Measurements from ENCODE around the gene ZNF529. TPM values are rescaled to one million over a fixed set of nuclear protein-coding genes. Genes with fewer than 3 reads are reported as not detected.

Gene ZNF529
- total and polyA plus RNA-seq, 2 of the 13 experiments (the other 11 are each of a cell fraction or from before 2014, with no cell fraction given) = 9.3 to 10.6 TPM

DNA sequence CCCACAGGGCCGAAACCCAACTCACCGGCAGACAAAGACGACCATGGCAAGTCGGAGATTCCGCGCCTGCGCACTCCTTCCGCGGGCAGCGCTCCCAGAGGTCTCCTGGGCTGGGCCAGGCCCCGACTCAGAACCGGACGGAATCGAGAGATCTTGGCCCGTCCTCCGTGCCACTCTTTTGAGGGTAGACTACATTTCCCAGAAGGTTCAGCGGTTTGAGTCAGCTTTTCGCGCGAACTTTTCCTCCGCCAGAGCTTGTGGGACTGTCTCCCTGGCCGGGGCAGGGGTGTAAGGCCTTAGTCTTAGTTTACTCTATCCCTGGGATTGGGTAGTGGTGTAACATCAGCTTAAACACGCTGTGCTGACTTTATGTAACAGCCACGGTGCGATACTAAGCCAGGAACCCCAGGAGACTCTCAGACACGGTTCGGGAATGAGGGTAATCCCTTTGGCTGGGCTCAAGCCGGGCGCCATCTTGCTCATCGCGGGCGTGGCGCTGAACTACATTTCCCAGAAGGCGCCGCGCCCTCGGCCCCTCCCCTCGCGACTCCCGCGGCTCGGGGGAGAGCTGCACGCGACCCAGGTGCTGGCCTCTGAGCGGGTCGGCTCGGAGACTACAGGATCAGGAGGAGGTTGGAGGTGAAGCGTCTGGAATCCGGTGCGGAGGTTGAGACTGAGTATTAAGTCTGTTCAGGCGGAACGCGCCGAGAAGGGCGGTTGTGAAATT lies 44.7 kb downstream of the ZNF529 start, which contains the start of gene ZNF260 (continued):
- TF ChIP-seq, protein P1, sequence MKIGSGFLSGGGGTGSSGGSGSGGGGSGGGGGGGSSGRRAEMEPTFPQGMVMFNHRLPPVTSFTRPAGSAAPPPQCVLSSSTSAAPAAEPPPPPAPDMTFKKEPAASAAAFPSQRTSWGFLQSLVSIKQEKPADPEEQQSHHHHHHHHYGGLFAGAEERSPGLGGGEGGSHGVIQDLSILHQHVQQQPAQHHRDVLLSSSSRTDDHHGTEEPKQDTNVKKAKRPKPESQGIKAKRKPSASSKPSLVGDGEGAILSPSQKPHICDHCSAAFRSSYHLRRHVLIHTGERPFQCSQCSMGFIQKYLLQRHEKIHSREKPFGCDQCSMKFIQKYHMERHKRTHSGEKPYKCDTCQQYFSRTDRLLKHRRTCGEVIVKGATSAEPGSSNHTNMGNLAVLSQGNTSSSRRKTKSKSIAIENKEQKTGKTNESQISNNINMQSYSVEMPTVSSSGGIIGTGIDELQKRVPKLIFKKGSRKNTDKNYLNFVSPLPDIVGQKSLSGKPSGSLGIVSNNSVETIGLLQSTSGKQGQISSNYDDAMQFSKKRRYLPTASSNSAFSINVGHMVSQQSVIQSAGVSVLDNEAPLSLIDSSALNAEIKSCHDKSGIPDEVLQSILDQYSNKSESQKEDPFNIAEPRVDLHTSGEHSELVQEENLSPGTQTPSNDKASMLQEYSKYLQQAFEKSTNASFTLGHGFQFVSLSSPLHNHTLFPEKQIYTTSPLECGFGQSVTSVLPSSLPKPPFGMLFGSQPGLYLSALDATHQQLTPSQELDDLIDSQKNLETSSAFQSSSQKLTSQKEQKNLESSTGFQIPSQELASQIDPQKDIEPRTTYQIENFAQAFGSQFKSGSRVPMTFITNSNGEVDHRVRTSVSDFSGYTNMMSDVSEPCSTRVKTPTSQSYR (CRISPR knock-in tag; IDR thresholded peaks at IDR 0.05; ENCODE audit: borderline replicate concordance) = no peak
- TF ChIP-seq ZNF383 (CRISPR knock-in tag; IDR thresholded peaks at IDR 0.05; ENCODE audit: borderline replicate concordance) = no peak
- TF ChIP-seq ZNF432 (CRISPR knock-in tag; IDR thresholded peaks at IDR 0.05; ENCODE audit: borderline replicate concordance) = no peak
- TF ChIP-seq, protein P2, sequence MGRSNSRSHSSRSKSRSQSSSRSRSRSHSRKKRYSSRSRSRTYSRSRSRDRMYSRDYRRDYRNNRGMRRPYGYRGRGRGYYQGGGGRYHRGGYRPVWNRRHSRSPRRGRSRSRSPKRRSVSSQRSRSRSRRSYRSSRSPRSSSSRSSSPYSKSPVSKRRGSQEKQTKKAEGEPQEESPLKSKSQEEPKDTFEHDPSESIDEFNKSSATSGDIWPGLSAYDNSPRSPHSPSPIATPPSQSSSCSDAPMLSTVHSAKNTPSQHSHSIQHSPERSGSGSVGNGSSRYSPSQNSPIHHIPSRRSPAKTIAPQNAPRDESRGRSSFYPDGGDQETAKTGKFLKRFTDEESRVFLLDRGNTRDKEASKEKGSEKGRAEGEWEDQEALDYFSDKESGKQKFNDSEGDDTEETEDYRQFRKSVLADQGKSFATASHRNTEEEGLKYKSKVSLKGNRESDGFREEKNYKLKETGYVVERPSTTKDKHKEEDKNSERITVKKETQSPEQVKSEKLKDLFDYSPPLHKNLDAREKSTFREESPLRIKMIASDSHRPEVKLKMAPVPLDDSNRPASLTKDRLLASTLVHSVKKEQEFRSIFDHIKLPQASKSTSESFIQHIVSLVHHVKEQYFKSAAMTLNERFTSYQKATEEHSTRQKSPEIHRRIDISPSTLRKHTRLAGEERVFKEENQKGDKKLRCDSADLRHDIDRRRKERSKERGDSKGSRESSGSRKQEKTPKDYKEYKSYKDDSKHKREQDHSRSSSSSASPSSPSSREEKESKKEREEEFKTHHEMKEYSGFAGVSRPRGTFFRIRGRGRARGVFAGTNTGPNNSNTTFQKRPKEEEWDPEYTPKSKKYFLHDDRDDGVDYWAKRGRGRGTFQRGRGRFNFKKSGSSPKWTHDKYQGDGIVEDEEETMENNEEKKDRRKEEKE (IDR thresholded peaks at IDR 0.05) = no peak
- TF ChIP-seq ZNF136 (CRISPR knock-in tag; IDR thresholded peaks at IDR 0.05; ENCODE audit: low read depth) = 0 out of 2 replicates have a peak, but pooled peaks have one; percentile 64
- TF ChIP-seq ZNF746 (CRISPR knock-in tag; IDR thresholded peaks at IDR 0.05) = no peak
- TF ChIP-seq SMAD1 (CRISPR knock-in tag; IDR thresholded peaks at IDR 0.05; ENCODE audit: borderline replicate concordance, low read depth) = no peak
- no peak for TF ChIP-seq NFE2L1 (CRISPR knock-in tag; IDR thresholded peaks at IDR 0.05; ENCODE audit: borderline replicate concordance)
- no peak for TF ChIP-seq CEBPG (CRISPR knock-in tag; IDR thresholded peaks at IDR 0.05)
- TF ChIP-seq, protein P3, sequence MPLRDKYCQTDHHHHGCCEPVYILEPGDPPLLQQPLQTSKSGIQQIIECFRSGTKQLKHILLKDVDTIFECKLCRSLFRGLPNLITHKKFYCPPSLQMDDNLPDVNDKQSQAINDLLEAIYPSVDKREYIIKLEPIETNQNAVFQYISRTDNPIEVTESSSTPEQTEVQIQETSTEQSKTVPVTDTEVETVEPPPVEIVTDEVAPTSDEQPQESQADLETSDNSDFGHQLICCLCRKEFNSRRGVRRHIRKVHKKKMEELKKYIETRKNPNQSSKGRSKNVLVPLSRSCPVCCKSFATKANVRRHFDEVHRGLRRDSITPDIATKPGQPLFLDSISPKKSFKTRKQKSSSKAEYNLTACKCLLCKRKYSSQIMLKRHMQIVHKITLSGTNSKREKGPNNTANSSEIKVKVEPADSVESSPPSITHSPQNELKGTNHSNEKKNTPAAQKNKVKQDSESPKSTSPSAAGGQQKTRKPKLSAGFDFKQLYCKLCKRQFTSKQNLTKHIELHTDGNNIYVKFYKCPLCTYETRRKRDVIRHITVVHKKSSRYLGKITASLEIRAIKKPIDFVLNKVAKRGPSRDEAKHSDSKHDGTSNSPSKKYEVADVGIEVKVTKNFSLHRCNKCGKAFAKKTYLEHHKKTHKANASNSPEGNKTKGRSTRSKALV (CRISPR knock-in tag; IDR thresholded peaks at IDR 0.05) = 0 out of 2 replicates have a peak, but pooled peaks have one; percentile 41
- no peak for TF ChIP-seq ZNF547 (CRISPR knock-in tag; IDR thresholded peaks at IDR 0.05)
- TF ChIP-seq TGIF2 (CRISPR knock-in tag; IDR thresholded peaks at IDR 0.05) = peak; percentile 60
- no peak; the same call in 1 of the 2 replicates for TF ChIP-seq TOE1 (CRISPR knock-in tag; IDR thresholded peaks at IDR 0.05)
- TF ChIP-seq CBX5 (CRISPR knock-in tag; IDR thresholded peaks at IDR 0.05; ENCODE audit: borderline replicate concordance) = no peak
- no peak for TF ChIP-seq ZNF180 (CRISPR knock-in tag; IDR thresholded peaks at IDR 0.05; ENCODE audit: borderline replicate concordance, low read depth)
- TF ChIP-seq ZNF672 (CRISPR knock-in tag; IDR thresholded peaks at IDR 0.05) = no peak
- TF ChIP-seq, protein P4, sequence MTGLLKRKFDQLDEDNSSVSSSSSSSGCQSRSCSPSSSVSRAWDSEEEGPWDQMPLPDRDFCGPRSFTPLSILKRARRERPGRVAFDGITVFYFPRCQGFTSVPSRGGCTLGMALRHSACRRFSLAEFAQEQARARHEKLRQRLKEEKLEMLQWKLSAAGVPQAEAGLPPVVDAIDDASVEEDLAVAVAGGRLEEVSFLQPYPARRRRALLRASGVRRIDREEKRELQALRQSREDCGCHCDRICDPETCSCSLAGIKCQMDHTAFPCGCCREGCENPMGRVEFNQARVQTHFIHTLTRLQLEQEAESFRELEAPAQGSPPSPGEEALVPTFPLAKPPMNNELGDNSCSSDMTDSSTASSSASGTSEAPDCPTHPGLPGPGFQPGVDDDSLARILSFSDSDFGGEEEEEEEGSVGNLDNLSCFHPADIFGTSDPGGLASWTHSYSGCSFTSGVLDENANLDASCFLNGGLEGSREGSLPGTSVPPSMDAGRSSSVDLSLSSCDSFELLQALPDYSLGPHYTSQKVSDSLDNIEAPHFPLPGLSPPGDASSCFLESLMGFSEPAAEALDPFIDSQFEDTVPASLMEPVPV (CRISPR knock-in tag; IDR thresholded peaks at IDR 0.05) = no peak
- peak; percentile 88 for TF ChIP-seq ZNF333 (CRISPR knock-in tag; IDR thresholded peaks at IDR 0.05; ENCODE audit: borderline replicate concordance)
- TF ChIP-seq, protein P5, sequence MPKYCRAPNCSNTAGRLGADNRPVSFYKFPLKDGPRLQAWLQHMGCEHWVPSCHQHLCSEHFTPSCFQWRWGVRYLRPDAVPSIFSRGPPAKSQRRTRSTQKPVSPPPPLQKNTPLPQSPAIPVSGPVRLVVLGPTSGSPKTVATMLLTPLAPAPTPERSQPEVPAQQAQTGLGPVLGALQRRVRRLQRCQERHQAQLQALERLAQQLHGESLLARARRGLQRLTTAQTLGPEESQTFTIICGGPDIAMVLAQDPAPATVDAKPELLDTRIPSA (CRISPR knock-in tag; IDR thresholded peaks at IDR 0.05; ENCODE audit: borderline replicate concordance) = no peak

Data from HepG2 (cell line).